ENCODE data around the gene ARFRP1. TPM values are rescaled to one million over a fixed set of nuclear protein-coding genes. Genes with fewer than 3 reads are reported as not detected.

The ARFRP1 gene
- total and polyA plus RNA-seq, 2 of the 13 experiments (the other 11 are each of a cell fraction or from before 2014, with no cell fraction given): 32.0 to 51.1 TPM

- TF ChIP-seq KDM5B (CRISPR knock-in tag; IDR thresholded peaks at IDR 0.05; ENCODE audit: borderline replicate concordance) (0 out of 2 replicates have a peak, but pooled peaks have one; percentile 23), ZNF614 (CRISPR knock-in tag; IDR thresholded peaks at IDR 0.05; ENCODE audit: borderline replicate concordance) (no peak), U2AF1 (optimal IDR thresholded peaks at IDR 0.05; ENCODE audit: low read depth, low read length) (no peak)
These were observed 18.5 kb downstream of the ARFRP1 start (continued) for GRCh38 chr20:63689046-63690002.

GRCh38 chr20:63688228-63689045 lies 19.3 kb downstream of the ARFRP1 start:
- BruUV-seq (replicated peaks): no TSS peak
- ChIA-PET CTCF (ENCODE audit: low intra/inter-chr PET ratio, low total read pairs) (no interaction called here), POLR2A (no interaction called here)
- no peak for FAIRE-seq
- Histone ChIP-seq H3K27me3 (ENCODE audit: control insufficient read depth in 1 of 2, insufficient read depth in 2 of 2, low read length in 2 of 2) (no peaks in the 10 kb centered on the region), H4K20me1 (ENCODE audit: insufficient read depth, low read length) (no peaks in the 10 kb centered on the region; the same call in 1 of the 2 replicates), H3K4me1 (ENCODE audit: insufficient read depth, low read length) (no peaks in the 10 kb centered on the region), H3K9me3 (ENCODE audit: low read length) (no peaks in the 10 kb centered on the region), H3K36me3 (replicated peaks in 1 of 2; ENCODE audit: control insufficient read depth in 1 of 2, insufficient read depth in 2 of 2, low read length in 2 of 2) (no peaks in the 10 kb centered on the region), H3K27ac (ENCODE audit: extremely low read length, insufficient read depth, low read length) (no peak overlapping the region), H2AFZ (ENCODE audit: low read length) (no peak overlapping the region), H3K9ac (ENCODE audit: insufficient read depth, low read depth, low read length) (no peak overlapping the region), H3K79me2 (ENCODE audit: insufficient read depth, low read length) (no peaks in the 10 kb centered on the region), H3K4me2 (ENCODE audit: low read depth, low read length) (no peak overlapping the region), H3K4me3 (replicated peaks in 1 of 3; ENCODE audit: insufficient read depth in 1 of 3, low read depth in 2 of 3, low read length in 3 of 3) (no peak overlapping the region)
- DNase-seq (ENCODE audit: low spot score): no peak
- ATAC-seq: no peak
- intact Hi-C loops (cut with micrococcal nuclease; ENCODE audit: unreplicated experiment) (no loop called here), in situ Hi-C loops (cut with HindIII; ENCODE audit: extremely low pct_ligation_motif_present, low pct_unique_long_range_greater_than_20kb) (no loop called here)
- WGBS (ENCODE audit: low lambda C conversion rate): 97% methylated on average over 31 of the region's 31 CpGs
- TF ChIP-seq CEBPZ (IDR thresholded peaks at IDR 0.05; ENCODE audit: low read length): no peak
- no peak for TF ChIP-seq ZNF253 (CRISPR knock-in tag; IDR thresholded peaks at IDR 0.05; ENCODE audit: borderline replicate concordance)
- TF ChIP-seq CBX2 (IDR thresholded peaks at IDR 0.05; ENCODE audit: low read depth, low read length): no peak
- TF ChIP-seq CBX2 (CRISPR knock-in tag; IDR thresholded peaks at IDR 0.05; ENCODE audit: low read depth): no peak
- no peak for TF ChIP-seq NFKB2 (CRISPR knock-in tag; IDR thresholded peaks at IDR 0.05; ENCODE audit: borderline replicate concordance)
- TF ChIP-seq AGO1 (IDR thresholded peaks at IDR 0.05; ENCODE audit: low read depth, low read length, poor library complexity, severe bottlenecking): peak; percentile 74
- no peak for TF ChIP-seq ZFP41 (CRISPR knock-in tag; IDR thresholded peaks at IDR 0.05; ENCODE audit: borderline replicate concordance)
- no peak for TF ChIP-seq PHF5A (CRISPR knock-in tag; IDR thresholded peaks at IDR 0.05; ENCODE audit: low read depth, unreplicated experiment)
- no peak for TF ChIP-seq ZNF570 (CRISPR knock-in tag; IDR thresholded peaks at IDR 0.05; ENCODE audit: borderline replicate concordance)
- peak; percentile 81 for TF ChIP-seq AGO2 (optimal IDR thresholded peaks at IDR 0.05; ENCODE audit: low read depth, low read length)
- 0 out of 2 replicates have a peak, but pooled peaks have one; percentile 19 for TF ChIP-seq ZNF225 (CRISPR knock-in tag; IDR thresholded peaks at IDR 0.05)
- TF ChIP-seq ISX (CRISPR knock-in tag; conservative IDR thresholded peaks at IDR 0.05): no peak
- 0 out of 2 replicates have a peak, but pooled peaks have one; percentile 33 for TF ChIP-seq POLR2G (IDR thresholded peaks at IDR 0.05; ENCODE audit: low read depth, low read length)
- TF ChIP-seq AHR (CRISPR knock-in tag; IDR thresholded peaks at IDR 0.05): peak; percentile 41; the same call in 1 of the 2 replicates
- no peak for TF ChIP-seq SRY (CRISPR knock-in tag; IDR thresholded peaks at IDR 0.05)
- TF ChIP-seq RFX5 (IDR thresholded peaks at IDR 0.05; ENCODE audit: low read depth, low read length): no peak
